ENCODE results near the gene PLAC9.
"Not testable (repeated sequence)": the region's sequence is repeated elsewhere in the genome, so short reads cannot be mapped to it uniquely, and the experiment has no call there.

Gene PLAC9
- 0 reads per million in 2 donors for total RNA-seq

- DNase-seq: no peak
Observed at GRCh38 chr10:80132299-80133139, at the start of gene PLAC9. TSS of gene PLAC9 (plus strand) at chr10:80132730. CDS start at chr10:80132763, 33 bp downstream.

GRCh38 chr10:80090121-80090520, 42.4 kb upstream of the PLAC9 start:
- no peak for DNase-seq

- no peak for DNase-seq
Observed at GRCh38 chr10:80094231-80094630, 38.3 kb upstream of the PLAC9 start.

GRCh38 chr10:80098272-80098671, 34.3 kb upstream of the PLAC9 start:
- not testable (repeated sequence) for DNase-seq

- not testable (repeated sequence) for DNase-seq
Observed at GRCh38 chr10:80099295-80099694, 33.2 kb upstream of the PLAC9 start.

- DNase-seq: no peak
Observed at GRCh38 chr10:80100116-80100515, 32.4 kb upstream of the PLAC9 start.

GRCh38 chr10:80100861-80101695, 31.5 kb upstream of the PLAC9 start:
- no peak for DNase-seq

GRCh38 chr10:80104066-80104926, 28.2 kb upstream of the PLAC9 start:
- DNase-seq: no peak

GRCh38 chr10:80108576-80109239, 23.8 kb upstream of the PLAC9 start:
- DNase-seq: no peak

- no peak for DNase-seq
Observed at GRCh38 chr10:80110986-80111385, 21.5 kb upstream of the PLAC9 start.

GRCh38 chr10:80118669-80119068, 13.9 kb upstream of the PLAC9 start:
- no peak for DNase-seq

- DNase-seq: no peak
Observed at GRCh38 chr10:80122110-80122710, 10.3 kb upstream of the PLAC9 start.

- DNase-seq: no peak
Observed at GRCh38 chr10:80122746-80123145, 9.8 kb upstream of the PLAC9 start.

GRCh38 chr10:80126876-80127275, 5.7 kb upstream of the PLAC9 start:
- no peak for DNase-seq

- no peak for DNase-seq
Observed at GRCh38 chr10:80131499-80131901, 1.0 kb upstream of the PLAC9 start.

GRCh38 chr10:80133206-80133605, 676 bp downstream of the PLAC9 start:
- no peak for DNase-seq

- not testable (repeated sequence) for DNase-seq
Observed at GRCh38 chr10:80133687-80134086, 1.2 kb downstream of the PLAC9 start.

GRCh38 chr10:80136134-80136571, 3.6 kb downstream of the PLAC9 start:
- no peak for DNase-seq

- DNase-seq: no peak
Observed at GRCh38 chr10:80137031-80137862, 4.7 kb downstream of the PLAC9 start.

- no peak for DNase-seq
Observed at GRCh38 chr10:80137920-80138319, 5.4 kb downstream of the PLAC9 start.

GRCh38 chr10:80139265-80139664, 6.7 kb downstream of the PLAC9 start:
- DNase-seq: no peak

Data from activated gamma-delta T cell (primary cell).